CD4-positive, CD25-positive, alpha-beta regulatory T cell (primary cell): ENCODE results near the gene ODAM. TPM values are rescaled to one million over a fixed set of nuclear protein-coding genes. Genes with fewer than 3 reads are reported as not detected.

ENCODE experiments used
- ATAC-seq, 2 donors: fragments of 150-1000 bp; cut with Tn5 transposase; one replicate each; pipeline ENCODE4 v1.10.0; 2021; ENCODE audit warnings: low read depth in 2 of 2, moderate number of reproducible peaks in 2 of 2, moderate library complexity in 1 of 2
- DNase-seq, 3 donors: peaks; one replicate each; pipeline versions ENCODE4 v3.0.0 to v3.0.0-alpha.2; 2012 to 2022; ENCODE audit warnings: mixed read lengths in 1 of 3
- H3K27ac ChIP-seq: one replicate; pipeline ENCODE4 v1.7.0; 2013; ENCODE audit warnings: mild to moderate bottlenecking, low read length; ENCODE audit not compliant: insufficient read depth, poor library complexity, severe bottlenecking
- H3K27me3 ChIP-seq: one replicate; pipeline ENCODE4 v1.7.0; 2013; ENCODE audit warnings: low read length; ENCODE audit not compliant: control insufficient read depth, insufficient read depth
- H3K36me3 ChIP-seq: one replicate; pipeline ENCODE4 v1.7.0; 2013; ENCODE audit warnings: mild to moderate bottlenecking, low read length, moderate library complexity; ENCODE audit not compliant: control insufficient read depth, insufficient read depth
- H3K4me1 ChIP-seq: 2 replicates; pipeline ENCODE4 v1.7.0; 2013; ENCODE audit warnings: mild to moderate bottlenecking, low read length; ENCODE audit not compliant: insufficient read depth, control insufficient read depth, poor library complexity, severe bottlenecking
- H3K4me3 ChIP-seq: one replicate; pipeline ENCODE4 v1.7.0; 2013; ENCODE audit warnings: low read depth, mild to moderate bottlenecking, low read length, moderate library complexity
- H3K9me3 ChIP-seq, 2 experiments: 1 replicate in 1 of 2; 2 replicates in 1 of 2; pipeline ENCODE4 v1.7.0; 2013; ENCODE audit warnings: low read length in 2 of 2, mild to moderate bottlenecking in 1 of 2, moderate library complexity in 1 of 2; ENCODE audit not compliant: control insufficient read depth in 2 of 2
- H3K27ac Mint-ChIP-seq, 3 donors: one replicate each; pipeline ENCODE4 v1.8.0; 2020 to 2022; ENCODE audit warnings: mild to moderate bottlenecking in 3 of 3, mixed read lengths in 3 of 3, moderate library complexity in 2 of 3
- H3K27me3 Mint-ChIP-seq: one replicate; pipeline ENCODE4 v1.8.0; 2022; ENCODE audit warnings: mild to moderate bottlenecking, mixed read lengths
- H3K36me3 Mint-ChIP-seq: one replicate; pipeline ENCODE4 v1.8.0; 2020; ENCODE audit warnings: mixed read lengths
- H3K4me1 Mint-ChIP-seq, 4 donors: one replicate each; pipeline ENCODE4 v1.8.0; 2020 to 2022; ENCODE audit warnings: mixed read lengths in 4 of 4, mild to moderate bottlenecking in 1 of 4
- H3K4me3 Mint-ChIP-seq, 4 donors: one replicate each; pipeline ENCODE4 v1.8.0; 2020 to 2022; ENCODE audit warnings: mild to moderate bottlenecking in 4 of 4, mixed read lengths in 4 of 4, moderate library complexity in 3 of 4
- H3K9me3 Mint-ChIP-seq, 7 donors: one replicate each; pipeline ENCODE4 v1.8.0; 2020 to 2022; ENCODE audit warnings: mixed read lengths in 7 of 7, mild to moderate bottlenecking in 3 of 7, moderate library complexity in 2 of 7
- polyA plus RNA-seq, 4 donors: library from polyadenylated mRNA; unstranded; fragments of 300-500 nt; fragmentation: Illumina TruSeq; gene quantifications; one replicate each; pipeline ENCODE4 v1.2.3, GENCODE V29; 2021
- total RNA-seq: library from RNA; stranded (reverse); gene quantifications from one replicate; pipeline ENCODE4 v1.2.3, GENCODE V29; 2022

The ODAM gene
- total and polyA plus RNA-seq, 5 donors from 2014 or later, result not detected

DNA sequence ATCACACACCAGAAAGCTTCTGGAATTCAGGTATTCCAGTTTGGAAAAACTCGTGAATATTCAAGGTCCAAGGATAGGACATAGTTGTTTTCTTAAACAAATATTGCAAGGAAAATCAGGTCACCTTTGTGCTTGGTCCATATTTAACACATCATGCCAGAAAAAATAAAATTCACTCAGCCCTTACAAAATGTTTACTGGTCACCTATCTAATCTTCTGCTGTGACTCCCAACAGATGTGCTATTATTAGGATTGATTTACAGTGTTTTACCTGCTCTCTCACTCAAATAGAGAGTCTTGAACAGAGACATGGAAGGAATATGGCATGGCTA lies 56.4 kb downstream of the ODAM start:
- no peak overlapping the region for H3K27ac Mint-ChIP-seq
- H3K36me3 Mint-ChIP-seq, result no peaks in the 10 kb centered on the region
- no peak overlapping the region for H3K4me3 Mint-ChIP-seq

More for the DNA sequence above, 56.4 kb downstream of the ODAM start:
- no peak overlapping the region for H3K27ac ChIP-seq
- H3K27me3 ChIP-seq, result no peaks in the 10 kb centered on the region
- no peak overlapping the region for H3K4me3 ChIP-seq
- H3K9me3 Mint-ChIP-seq, result peaks cover 0 to 4% (median 0%) of the 10 kb centered on the region in 7 donors
- no peaks in the 10 kb centered on the region for H3K27me3 Mint-ChIP-seq
- DNase-seq (no peak), ATAC-seq (no peak)
- no peaks in the 10 kb centered on the region for H3K36me3 ChIP-seq
- no peaks in the 10 kb centered on the region for H3K9me3 ChIP-seq
- H3K4me1 Mint-ChIP-seq, result no peaks in the 10 kb centered on the region
- H3K4me1 ChIP-seq, result no peaks in the 10 kb centered on the region

Other genes with a start within 250 kb of the ODAM start
- gene CSN2, start 230.0 kb upstream of the ODAM start, total RNA-seq, result not detected
- gene CSN2, start 230.0 kb upstream of the ODAM start, polyA plus RNA-seq, result not detected
- not detected for gene STATH, start 199.8 kb upstream of the ODAM start, total RNA-seq
- gene STATH, start 199.8 kb upstream of the ODAM start, polyA plus RNA-seq, result not detected
- gene HTN3, start 167.3 kb upstream of the ODAM start, total RNA-seq, result not detected
- not detected for gene HTN3, start 167.3 kb upstream of the ODAM start, polyA plus RNA-seq
- gene HTN1, start 145.3 kb upstream of the ODAM start, total RNA-seq, result not detected
- gene HTN1, start 145.3 kb upstream of the ODAM start, polyA plus RNA-seq, result not detected
- not detected for gene PRR27, start 41.5 kb upstream of the ODAM start, total RNA-seq
- not detected for gene PRR27, start 41.5 kb upstream of the ODAM start, polyA plus RNA-seq
- gene FDCSP, start 30.4 kb downstream of the ODAM start, total RNA-seq, result not detected
- gene FDCSP, start 30.4 kb downstream of the ODAM start, polyA plus RNA-seq, result not detected
- not detected for gene CSN3, start 46.9 kb downstream of the ODAM start, total RNA-seq
- gene CSN3, start 46.9 kb downstream of the ODAM start, polyA plus RNA-seq, result not detected
- gene CABS1, start 139.3 kb downstream of the ODAM start, total RNA-seq, result not detected
- gene CABS1, start 139.3 kb downstream of the ODAM start, polyA plus RNA-seq, result not detected
- gene SMR3A, start 165.0 kb downstream of the ODAM start, total RNA-seq, result not detected
- not detected for gene SMR3A, start 165.0 kb downstream of the ODAM start, polyA plus RNA-seq
- gene SMR3B, start 187.4 kb downstream of the ODAM start, total RNA-seq, result not detected
- gene SMR3B, start 187.4 kb downstream of the ODAM start, polyA plus RNA-seq, result not detected
- not detected for gene OPRPN, start 202.2 kb downstream of the ODAM start, total RNA-seq
- gene OPRPN, start 202.2 kb downstream of the ODAM start, polyA plus RNA-seq, result not detected